GM19372 (cell line): ENCODE measurements around the gene SORCS3.

Experiments
- ATAC-seq: cut with Tn5 transposase; IDR thresholded peaks from one replicate; pipeline ENCODE4 v1.9.1; 2021; ENCODE audit warnings: mild to moderate bottlenecking, low read depth, moderate library complexity; ENCODE audit not compliant: unreplicated experiment

The SORCS3 gene

GRCh38 chr10:104767282-104767681 lies 126.2 kb downstream of the SORCS3 start:
- ATAC-seq, result no peak

GRCh38 chr10:104767745-104768144 lies 126.7 kb downstream of the SORCS3 start:
- ATAC-seq, result no peak

- ATAC-seq, result no peak
Measured at GRCh38 chr10:104773105-104773504, 132.0 kb downstream of the SORCS3 start.

GRCh38 chr10:104774234-104774633 lies 133.1 kb downstream of the SORCS3 start:
- no peak for ATAC-seq

GRCh38 chr10:104777086-104777799 lies 136.2 kb downstream of the SORCS3 start:
- no peak for ATAC-seq

GRCh38 chr10:104778371-104778770 lies 137.3 kb downstream of the SORCS3 start:
- no peak for ATAC-seq

- no peak for ATAC-seq
Measured at GRCh38 chr10:104779701-104780100, 138.6 kb downstream of the SORCS3 start.

GRCh38 chr10:104780165-104780564 lies 139.1 kb downstream of the SORCS3 start:
- no peak for ATAC-seq

- ATAC-seq, result no peak
Measured at GRCh38 chr10:104780946-104781595, 140.0 kb downstream of the SORCS3 start.

- ATAC-seq, result no peak
Measured at GRCh38 chr10:104784452-104784851, 143.4 kb downstream of the SORCS3 start.

- ATAC-seq, result no peak
Measured at GRCh38 chr10:104791471-104791870, 150.4 kb downstream of the SORCS3 start.

- ATAC-seq, result no peak
Measured at GRCh38 chr10:104795411-104795810, 154.3 kb downstream of the SORCS3 start.

- ATAC-seq, result no peak
Measured at GRCh38 chr10:104796823-104797222, 155.7 kb downstream of the SORCS3 start.

GRCh38 chr10:104802941-104803340 lies 161.9 kb downstream of the SORCS3 start:
- no peak for ATAC-seq

- ATAC-seq, result no peak
Measured at GRCh38 chr10:104804880-104805279, 163.8 kb downstream of the SORCS3 start.

- no peak for ATAC-seq
Measured at GRCh38 chr10:104806801-104807200, 165.7 kb downstream of the SORCS3 start.

GRCh38 chr10:104807581-104808310 lies 166.7 kb downstream of the SORCS3 start:
- ATAC-seq, result no peak

GRCh38 chr10:104809288-104810090 lies 168.4 kb downstream of the SORCS3 start:
- no peak for ATAC-seq

- ATAC-seq, result no peak
Measured at GRCh38 chr10:104811166-104811565, 170.1 kb downstream of the SORCS3 start.

- ATAC-seq, result no peak
Measured at GRCh38 chr10:104816501-104816900, 175.4 kb downstream of the SORCS3 start.

GRCh38 chr10:104819731-104820130 lies 178.6 kb downstream of the SORCS3 start:
- no peak for ATAC-seq
